AG10803 (cell line): Measurements from ENCODE around the gene CPLX4.

Experiments used
- DNase-seq: peaks from one replicate; pipeline ENCODE4 v3.0.0; 2010; ENCODE audit warnings: low read depth
- H3K4me3 ChIP-seq: 2 replicates; pipeline ENCODE4 v1.5.1; 2011; ENCODE audit warnings: mild to moderate bottlenecking, low read length, control low read depth
- TF ChIP-seq, protein P1 (sequence below): conservative IDR thresholded peaks from 2 replicates; pipeline ENCODE4 v1.5.1; 2011; ENCODE audit warnings: mild to moderate bottlenecking, low read length, control low read depth, inconsistent platforms

Gene CPLX4

DNA sequence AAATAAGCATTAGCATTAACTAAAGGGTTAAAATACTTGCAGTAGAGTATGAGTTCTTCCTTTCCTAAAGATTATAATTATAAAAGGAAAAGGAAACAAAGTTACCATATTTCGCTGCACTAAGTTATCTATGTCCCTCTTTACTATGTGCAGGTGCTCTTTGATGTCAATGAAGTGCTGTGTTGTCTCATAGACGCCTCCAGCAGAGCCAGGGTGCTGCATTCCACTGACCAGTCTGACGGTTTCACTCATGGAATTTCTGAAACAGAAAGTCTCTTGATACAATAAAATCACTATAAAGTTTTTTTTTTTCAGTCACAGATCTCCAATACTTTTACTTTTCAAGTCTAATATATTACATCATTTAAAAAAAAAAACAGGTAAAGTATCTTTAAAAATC is 14.5 kb upstream of the CPLX4 start:
- TF ChIP-seq, protein P1, sequence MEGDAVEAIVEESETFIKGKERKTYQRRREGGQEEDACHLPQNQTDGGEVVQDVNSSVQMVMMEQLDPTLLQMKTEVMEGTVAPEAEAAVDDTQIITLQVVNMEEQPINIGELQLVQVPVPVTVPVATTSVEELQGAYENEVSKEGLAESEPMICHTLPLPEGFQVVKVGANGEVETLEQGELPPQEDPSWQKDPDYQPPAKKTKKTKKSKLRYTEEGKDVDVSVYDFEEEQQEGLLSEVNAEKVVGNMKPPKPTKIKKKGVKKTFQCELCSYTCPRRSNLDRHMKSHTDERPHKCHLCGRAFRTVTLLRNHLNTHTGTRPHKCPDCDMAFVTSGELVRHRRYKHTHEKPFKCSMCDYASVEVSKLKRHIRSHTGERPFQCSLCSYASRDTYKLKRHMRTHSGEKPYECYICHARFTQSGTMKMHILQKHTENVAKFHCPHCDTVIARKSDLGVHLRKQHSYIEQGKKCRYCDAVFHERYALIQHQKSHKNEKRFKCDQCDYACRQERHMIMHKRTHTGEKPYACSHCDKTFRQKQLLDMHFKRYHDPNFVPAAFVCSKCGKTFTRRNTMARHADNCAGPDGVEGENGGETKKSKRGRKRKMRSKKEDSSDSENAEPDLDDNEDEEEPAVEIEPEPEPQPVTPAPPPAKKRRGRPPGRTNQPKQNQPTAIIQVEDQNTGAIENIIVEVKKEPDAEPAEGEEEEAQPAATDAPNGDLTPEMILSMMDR: no peak
- DNase-seq: no peak
- no peak overlapping the region for H3K4me3 ChIP-seq

DNA sequence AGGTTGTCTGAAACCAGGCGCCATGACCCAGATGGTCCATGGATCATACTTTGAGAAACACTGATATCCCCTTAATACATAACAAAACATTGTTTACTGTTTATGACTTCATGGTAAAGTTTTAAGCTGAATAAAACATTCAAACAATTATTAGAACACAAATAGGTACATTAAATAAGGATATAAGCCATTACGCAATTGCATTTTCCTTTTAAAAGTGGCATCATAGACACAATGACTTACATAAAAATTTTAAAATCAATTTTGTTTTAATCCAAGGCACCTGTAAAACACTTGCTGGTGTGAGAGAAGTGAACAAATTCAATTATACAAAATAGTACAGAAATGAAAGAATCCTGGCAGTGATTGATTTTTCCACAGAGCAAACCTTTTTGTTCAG is 10.2 kb upstream of the CPLX4 start:
- DNase-seq: no peak
- TF ChIP-seq, protein P1: no peak
- no peak overlapping the region for H3K4me3 ChIP-seq

DNA sequence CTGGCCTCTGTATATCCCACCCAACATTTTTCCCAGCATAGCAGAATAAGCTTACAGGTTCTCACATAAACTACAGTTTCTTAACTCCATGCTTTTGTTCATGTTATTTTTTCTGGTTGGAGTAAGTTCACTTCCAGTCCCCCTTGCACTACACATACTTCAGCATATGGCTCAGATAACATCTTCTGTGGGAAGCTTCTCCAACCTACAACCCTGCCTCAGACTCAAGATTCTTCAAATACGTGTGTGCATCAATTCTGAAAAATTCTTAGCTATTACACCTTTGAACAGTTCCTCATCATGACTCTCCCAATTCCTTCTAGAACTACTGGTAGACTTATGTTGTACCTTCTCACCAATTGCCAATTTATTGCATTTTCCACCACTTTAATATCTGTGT is 7.5 kb upstream of the CPLX4 start:
- no peak for DNase-seq
- H3K4me3 ChIP-seq: no peak overlapping the region
- TF ChIP-seq, protein P1: no peak

DNA sequence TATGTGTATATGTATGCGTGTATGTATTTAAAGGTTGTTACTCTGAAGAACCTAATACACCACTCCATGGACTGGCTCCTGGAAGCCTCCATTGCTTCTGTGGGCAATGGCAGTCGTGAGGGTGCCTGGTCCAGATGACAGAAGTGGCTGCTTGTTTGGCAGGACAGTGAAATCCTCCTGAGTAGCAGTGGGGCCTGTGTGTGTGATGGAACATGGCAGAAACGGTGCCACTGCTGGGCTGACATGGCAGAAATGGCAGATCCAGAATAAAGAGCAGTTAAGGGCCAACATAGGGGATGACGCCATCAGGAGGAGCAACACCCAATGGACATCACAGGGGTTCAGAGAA is 6.1 kb upstream of the CPLX4 start:
- DNase-seq: no peak
- TF ChIP-seq, protein P1: no peak
- H3K4me3 ChIP-seq: no peak overlapping the region

DNA sequence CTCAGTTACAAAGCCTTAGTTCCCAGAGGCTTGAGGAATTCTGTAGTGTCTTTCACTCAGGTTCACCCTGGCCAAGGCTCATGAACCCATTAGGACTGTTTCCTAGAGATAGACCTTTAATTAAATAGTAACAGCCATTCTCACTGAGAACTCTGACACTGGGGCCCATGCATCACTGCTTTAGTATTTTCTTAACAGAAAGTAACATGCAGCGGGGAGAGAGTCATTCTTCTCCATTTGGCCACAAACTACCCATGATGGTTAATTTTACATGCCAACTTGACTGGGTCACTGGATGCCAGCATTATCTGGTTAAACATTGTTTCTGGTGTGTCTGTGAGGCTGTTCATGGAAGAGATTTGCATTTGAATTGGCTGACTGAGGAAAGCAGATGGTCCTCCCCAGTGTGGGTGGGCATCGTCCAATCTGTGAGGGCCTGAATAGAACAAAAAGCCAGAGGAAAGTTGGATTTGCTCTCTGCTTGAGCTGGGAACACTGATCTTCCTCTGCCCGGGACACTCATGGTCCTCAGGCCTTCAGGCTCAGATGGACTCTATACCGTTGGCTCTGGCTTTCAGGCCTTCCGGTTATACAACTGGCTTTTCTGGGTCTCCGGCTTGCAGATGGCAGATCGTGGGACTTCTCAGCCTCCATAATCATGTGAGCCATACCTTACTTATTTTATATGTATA is 5.6 kb upstream of the CPLX4 start:
- no peak overlapping the region for H3K4me3 ChIP-seq
- TF ChIP-seq, protein P1: no peak
- peak; percentile 45 for DNase-seq

DNA sequence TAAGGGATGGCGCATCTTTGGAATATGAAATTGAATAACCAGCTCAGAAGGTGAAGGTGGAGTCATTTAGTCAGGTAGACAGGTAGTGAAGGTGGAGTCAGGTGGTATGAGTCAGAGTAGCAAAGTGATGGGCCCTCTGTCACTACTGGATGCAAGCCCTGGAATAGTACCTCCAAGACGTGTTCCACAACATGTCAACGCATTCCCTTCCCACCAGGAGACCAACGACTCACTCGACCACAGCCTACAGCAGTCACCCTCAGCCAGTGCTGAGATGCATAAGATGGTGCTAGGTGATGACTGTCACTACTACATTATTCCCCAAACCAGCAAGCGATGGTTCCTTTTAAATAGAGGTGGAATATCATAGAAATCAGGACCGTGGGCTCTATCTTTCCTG is 6.8 kb downstream of the CPLX4 start:
- H3K4me3 ChIP-seq: no peak overlapping the region
- TF ChIP-seq, protein P1: no peak
- DNase-seq: peak; percentile 17

DNA sequence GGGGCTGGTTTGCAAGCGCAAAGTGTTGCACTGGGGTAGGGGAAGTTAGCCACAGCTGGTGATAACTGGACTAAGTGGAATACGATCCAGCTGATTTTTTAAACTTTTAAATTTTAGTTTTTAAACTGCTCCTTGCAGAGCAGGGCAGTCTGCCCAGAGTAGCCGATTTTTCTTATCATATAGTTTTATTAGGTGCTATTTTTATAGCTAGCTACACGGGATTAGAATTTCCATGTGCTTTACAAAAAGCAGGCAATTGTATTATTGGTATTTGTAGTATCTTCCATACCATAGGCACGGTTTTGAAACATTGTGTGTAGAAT is 9.6 kb downstream of the CPLX4 start:
- TF ChIP-seq, protein P1: no peak
- peak overlapping the region; percentile 45 for H3K4me3 ChIP-seq
- DNase-seq: no peak
